Breast epithelium (tissue), 3 donors: ENCODE results near the gene ITGB6.

Source experiments
- POLR2AphosphoS5 ChIP-seq, 3 donors: sonication (generic); formaldehyde crosslinking; IDR thresholded peaks; one replicate each; pipeline ENCODE4 v1.6.1; 2017; ENCODE audit warnings: antibody characterized with exemption in 3 of 3
- TF ChIP-seq, protein P1 (sequence below), 3 donors: fragments of 450-650 bp; IDR thresholded peaks; one replicate each; pipeline ENCODE4 v1.5.1; 2016 to 2017; ENCODE audit warnings: antibody characterized with exemption in 3 of 3, mild to moderate bottlenecking in 3 of 3, moderate library complexity in 3 of 3

DNA sequence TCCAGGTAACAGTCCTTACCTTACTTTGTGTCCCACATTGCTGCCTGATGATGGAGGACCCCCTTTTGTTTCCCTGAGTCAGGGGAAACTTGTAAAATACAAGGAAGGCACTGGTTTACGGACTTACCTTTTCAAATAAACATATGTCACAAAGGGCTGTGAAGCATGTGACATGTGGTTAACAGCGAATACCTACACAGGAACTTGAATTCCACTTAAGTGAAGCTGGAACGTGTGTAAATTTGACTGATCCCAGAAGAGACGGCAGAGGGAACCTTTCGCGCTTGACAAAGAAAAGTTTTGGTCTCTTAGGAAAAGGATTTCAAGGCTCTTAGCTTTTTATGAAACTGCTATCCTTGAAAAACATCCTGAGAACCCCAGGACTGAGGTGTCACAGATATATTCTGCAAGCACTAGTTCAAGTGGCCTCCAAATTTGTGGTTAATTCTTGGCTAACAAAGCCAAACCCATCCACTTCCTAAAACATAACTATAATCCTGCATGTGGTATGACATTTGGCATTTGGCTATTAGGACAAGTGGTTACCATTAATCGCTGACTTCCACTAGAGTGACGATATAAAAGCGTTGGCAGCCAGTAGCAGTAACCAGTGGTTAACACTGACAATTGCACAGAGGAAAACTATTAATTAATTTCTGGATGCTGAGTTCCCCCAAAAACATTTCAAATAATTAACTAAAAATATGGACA is 55.6 kb downstream of the ITGB6 start:
- no peak for TF ChIP-seq POLR2AphosphoS5 (IDR thresholded peaks at IDR 0.05)
- TF ChIP-seq, protein P1, sequence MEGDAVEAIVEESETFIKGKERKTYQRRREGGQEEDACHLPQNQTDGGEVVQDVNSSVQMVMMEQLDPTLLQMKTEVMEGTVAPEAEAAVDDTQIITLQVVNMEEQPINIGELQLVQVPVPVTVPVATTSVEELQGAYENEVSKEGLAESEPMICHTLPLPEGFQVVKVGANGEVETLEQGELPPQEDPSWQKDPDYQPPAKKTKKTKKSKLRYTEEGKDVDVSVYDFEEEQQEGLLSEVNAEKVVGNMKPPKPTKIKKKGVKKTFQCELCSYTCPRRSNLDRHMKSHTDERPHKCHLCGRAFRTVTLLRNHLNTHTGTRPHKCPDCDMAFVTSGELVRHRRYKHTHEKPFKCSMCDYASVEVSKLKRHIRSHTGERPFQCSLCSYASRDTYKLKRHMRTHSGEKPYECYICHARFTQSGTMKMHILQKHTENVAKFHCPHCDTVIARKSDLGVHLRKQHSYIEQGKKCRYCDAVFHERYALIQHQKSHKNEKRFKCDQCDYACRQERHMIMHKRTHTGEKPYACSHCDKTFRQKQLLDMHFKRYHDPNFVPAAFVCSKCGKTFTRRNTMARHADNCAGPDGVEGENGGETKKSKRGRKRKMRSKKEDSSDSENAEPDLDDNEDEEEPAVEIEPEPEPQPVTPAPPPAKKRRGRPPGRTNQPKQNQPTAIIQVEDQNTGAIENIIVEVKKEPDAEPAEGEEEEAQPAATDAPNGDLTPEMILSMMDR (IDR thresholded peaks at IDR 0.05), result no peak
